ENCODE results near the gene FLT3. TPM values are rescaled to one million over a fixed set of nuclear protein-coding genes. Genes with fewer than 3 reads are reported as not detected.

FLT3 gene
- polyA plus RNA-seq, 3 donors, result 2.1 to 5.3 (median 3.7) TPM

GRCh38 chr13:27954406-27954851, 145.9 kb downstream of the FLT3 start:
- Histone ChIP-seq H3K27ac (ENCODE audit: low read depth in 1 of 2, low read length in 2 of 2) (no peak overlapping the region), H3K79me2 (ENCODE audit: insufficient read depth, low read length) (no peaks in the 10 kb centered on the region), H3K9me3 (replicated peaks in 1 of 2; ENCODE audit: control insufficient read depth in 1 of 2, insufficient read depth in 1 of 2, low read length in 2 of 2) (peaks cover 0 to 25% of the 10 kb centered on the region in 2 donors), H3K9ac (ENCODE audit: insufficient read depth, low read length, poor library complexity, severe bottlenecking) (peak overlapping the region; percentile 40), H4K20me1 (ENCODE audit: insufficient read depth, low read length) (no peaks in the 10 kb centered on the region), H3K4me3 (replicated peaks in 1 of 3; ENCODE audit: low read depth in 2 of 3, low read length in 3 of 3) (peak overlapping the region; percentile 28 to 76 (median 47)), H3K4me2 (replicated peaks; ENCODE audit: extremely low read depth, low read length, poor library complexity, severe bottlenecking) (peak overlapping the region; percentile 86), H2AFZ (ENCODE audit: insufficient read depth, low read depth, low read length, poor library complexity, severe bottlenecking) (peak overlapping the region; percentile 85), H3K27me3 (ENCODE audit: control insufficient read depth in 2 of 2, insufficient read depth in 2 of 2, low read length in 2 of 2) (peaks cover 68 to 86% of the 10 kb centered on the region in 2 donors), H3K36me3 (replicated peaks in 1 of 2; ENCODE audit: control insufficient read depth in 1 of 2, insufficient read depth in 2 of 2, low read length in 2 of 2) (no peaks in the 10 kb centered on the region), H3K4me1 (ENCODE audit: control insufficient read depth in 1 of 2, insufficient read depth in 2 of 2, low read length in 2 of 2) (peaks cover 22% of the 10 kb centered on the region in 2 donors)
- TF ChIP-seq, protein P1, sequence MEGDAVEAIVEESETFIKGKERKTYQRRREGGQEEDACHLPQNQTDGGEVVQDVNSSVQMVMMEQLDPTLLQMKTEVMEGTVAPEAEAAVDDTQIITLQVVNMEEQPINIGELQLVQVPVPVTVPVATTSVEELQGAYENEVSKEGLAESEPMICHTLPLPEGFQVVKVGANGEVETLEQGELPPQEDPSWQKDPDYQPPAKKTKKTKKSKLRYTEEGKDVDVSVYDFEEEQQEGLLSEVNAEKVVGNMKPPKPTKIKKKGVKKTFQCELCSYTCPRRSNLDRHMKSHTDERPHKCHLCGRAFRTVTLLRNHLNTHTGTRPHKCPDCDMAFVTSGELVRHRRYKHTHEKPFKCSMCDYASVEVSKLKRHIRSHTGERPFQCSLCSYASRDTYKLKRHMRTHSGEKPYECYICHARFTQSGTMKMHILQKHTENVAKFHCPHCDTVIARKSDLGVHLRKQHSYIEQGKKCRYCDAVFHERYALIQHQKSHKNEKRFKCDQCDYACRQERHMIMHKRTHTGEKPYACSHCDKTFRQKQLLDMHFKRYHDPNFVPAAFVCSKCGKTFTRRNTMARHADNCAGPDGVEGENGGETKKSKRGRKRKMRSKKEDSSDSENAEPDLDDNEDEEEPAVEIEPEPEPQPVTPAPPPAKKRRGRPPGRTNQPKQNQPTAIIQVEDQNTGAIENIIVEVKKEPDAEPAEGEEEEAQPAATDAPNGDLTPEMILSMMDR (IDR thresholded peaks at IDR 0.05), result no peak
- H3K36me3 Mint-ChIP-seq, result peaks cover 0 to 5% of the 10 kb centered on the region in 2 donors
- peaks cover 0 to 30% (median 11%) of the 10 kb centered on the region in 7 donors for H3K9me3 Mint-ChIP-seq
- peaks cover 18% of the 10 kb centered on the region for H3K4me1 Mint-ChIP-seq
- WGBS (ENCODE audit: insufficient coverage), result 3% methylated on average over 53 of the region's 56 CpGs
- H3K27ac Mint-ChIP-seq, result no peak overlapping the region
- intact Hi-C loops (cut with micrococcal nuclease), result no loop called here
- peak overlapping the region; percentile 80 to 95 for H3K4me3 Mint-ChIP-seq
- DNase-seq, result no peak
- H3K27me3 Mint-ChIP-seq (ENCODE audit: low read depth in 3 of 3), result peaks cover 86 to 88% (median 87%) of the 10 kb centered on the region in 3 donors

- H3K27ac ChIP-seq (ENCODE audit: low read depth in 1 of 2, low read length in 2 of 2), result no peak overlapping the region
- Mint-ChIP-seq H3K9me3 (peaks cover 0 to 25% (median 10%) of the 10 kb centered on the region in 7 donors), H3K4me1 (peaks cover 18% of the 10 kb centered on the region), H3K27ac (no peak overlapping the region), H3K36me3 (peaks cover 0 to 5% of the 10 kb centered on the region in 2 donors), H3K27me3 (ENCODE audit: low read depth in 3 of 3) (peaks cover 82 to 88% (median 83%) of the 10 kb centered on the region in 3 donors), H3K4me3 (peak overlapping the region; percentile 80 to 95)
- H3K36me3 ChIP-seq (replicated peaks in 1 of 2; ENCODE audit: control insufficient read depth in 1 of 2, insufficient read depth in 2 of 2, low read length in 2 of 2), result no peaks in the 10 kb centered on the region
- TF ChIP-seq, protein P1 (IDR thresholded peaks at IDR 0.05), result peak; percentile 91
- H3K4me1 ChIP-seq (ENCODE audit: control insufficient read depth in 1 of 2, insufficient read depth in 2 of 2, low read length in 2 of 2), result peaks cover 22% of the 10 kb centered on the region in 2 donors
- peak overlapping the region; percentile 40 for H3K9ac ChIP-seq (ENCODE audit: insufficient read depth, low read length, poor library complexity, severe bottlenecking)
- peaks cover 63 to 83% of the 10 kb centered on the region in 2 donors for H3K27me3 ChIP-seq (ENCODE audit: control insufficient read depth in 2 of 2, insufficient read depth in 2 of 2, low read length in 2 of 2)
- H3K79me2 ChIP-seq (ENCODE audit: insufficient read depth, low read length), result no peaks in the 10 kb centered on the region
- 1% methylated on average over 71 of the region's 71 CpGs for WGBS (ENCODE audit: insufficient coverage)
- peak; percentile 51 to 62 (median 53) for DNase-seq
- no peaks in the 10 kb centered on the region for H4K20me1 ChIP-seq (ENCODE audit: insufficient read depth, low read length)
- peak overlapping the region; percentile 86 for H3K4me2 ChIP-seq (replicated peaks; ENCODE audit: extremely low read depth, low read length, poor library complexity, severe bottlenecking)
- peak overlapping the region; percentile 28 to 76 (median 47) for H3K4me3 ChIP-seq (replicated peaks in 1 of 3; ENCODE audit: low read depth in 2 of 3, low read length in 3 of 3)
- intact Hi-C loops (cut with micrococcal nuclease), result no loop called here
- peak overlapping the region; percentile 85 for H2AFZ ChIP-seq (ENCODE audit: insufficient read depth, low read depth, low read length, poor library complexity, severe bottlenecking)
- peaks cover 0 to 19% of the 10 kb centered on the region in 2 donors for H3K9me3 ChIP-seq (replicated peaks in 1 of 2; ENCODE audit: control insufficient read depth in 1 of 2, insufficient read depth in 1 of 2, low read length in 2 of 2)
These were observed 146.5 kb downstream of the FLT3 start for GRCh38 chr13:27953676-27954405.

Small RNAs within 50 kb of the gene (small RNA-seq; reads per million reads assigned to genes)
- not detected for gene RN7SL272P (ENCODE audit: insufficient read length, low read depth)

Other genes with a start within 250 kb of the FLT3 start
- gene PDX1, start 180.6 kb downstream of the FLT3 start, polyA plus RNA-seq, result not detected
- gene CDX2, start 131.3 kb downstream of the FLT3 start, polyA plus RNA-seq, result not detected
- under 1 TPM in 1 of 3 donors, not detected in 2; 0.12 TPM for gene URAD, start 111.9 kb downstream of the FLT3 start, polyA plus RNA-seq
- gene PAN3, start 38.0 kb upstream of the FLT3 start, polyA plus RNA-seq, result 10 to 100 TPM in 1 of 3 donors, 1 to 10 TPM in 2; 3.0 to 27.9 (median 3.2) TPM